GM12801 (cell line): ENCODE results near the gene CYSTM1.

ENCODE experiments used
- CTCF ChIP-seq: IDR thresholded peaks from one replicate; pipeline ENCODE4 v1.5.1; 2011; ENCODE audit warnings: control low read depth; ENCODE audit not compliant: insufficient read length; ENCODE audit errors: extremely low read depth

Gene CYSTM1

GRCh38 chr5:140221697-140222223 lies 46.8 kb downstream of the CYSTM1 start:
- no peak for TF ChIP-seq CTCF

- TF ChIP-seq CTCF: no peak
Measured at GRCh38 chr5:140222416-140222815, 47.4 kb downstream of the CYSTM1 start.

- no peak for TF ChIP-seq CTCF
Measured at GRCh38 chr5:140223567-140223966, 48.6 kb downstream of the CYSTM1 start.

GRCh38 chr5:140224658-140225057 lies 49.7 kb downstream of the CYSTM1 start:
- no peak for TF ChIP-seq CTCF

GRCh38 chr5:140225396-140225795 lies 50.4 kb downstream of the CYSTM1 start:
- no peak for TF ChIP-seq CTCF

- no peak for TF ChIP-seq CTCF
Measured at GRCh38 chr5:140227046-140227445, 52.1 kb downstream of the CYSTM1 start.

- no peak for TF ChIP-seq CTCF
Measured at GRCh38 chr5:140228364-140228837, 53.4 kb downstream of the CYSTM1 start.
